Stimulated activated CD8-positive, alpha-beta memory T cell treated with anti-CD3 and anti-CD28 coated beads, Interleukin-4, amount 100 ng/mL, for 48 hours (primary cell): ENCODE results near the gene SOS1.
"Not testable (repeated sequence)": the region's sequence is repeated elsewhere in the genome, so short reads cannot be mapped to it uniquely, and the experiment has no call there.

Experiments
- DNase-seq: peaks from one replicate; pipeline ENCODE4 v3.0.0-alpha.2; 2020

Gene SOS1

GRCh38 chr2:39138187-39138836 lies 17.5 kb upstream of the SOS1 start:
- not testable (repeated sequence) for DNase-seq

GRCh38 chr2:39136799-39137198 lies 15.9 kb upstream of the SOS1 start:
- no peak for DNase-seq

DNA sequence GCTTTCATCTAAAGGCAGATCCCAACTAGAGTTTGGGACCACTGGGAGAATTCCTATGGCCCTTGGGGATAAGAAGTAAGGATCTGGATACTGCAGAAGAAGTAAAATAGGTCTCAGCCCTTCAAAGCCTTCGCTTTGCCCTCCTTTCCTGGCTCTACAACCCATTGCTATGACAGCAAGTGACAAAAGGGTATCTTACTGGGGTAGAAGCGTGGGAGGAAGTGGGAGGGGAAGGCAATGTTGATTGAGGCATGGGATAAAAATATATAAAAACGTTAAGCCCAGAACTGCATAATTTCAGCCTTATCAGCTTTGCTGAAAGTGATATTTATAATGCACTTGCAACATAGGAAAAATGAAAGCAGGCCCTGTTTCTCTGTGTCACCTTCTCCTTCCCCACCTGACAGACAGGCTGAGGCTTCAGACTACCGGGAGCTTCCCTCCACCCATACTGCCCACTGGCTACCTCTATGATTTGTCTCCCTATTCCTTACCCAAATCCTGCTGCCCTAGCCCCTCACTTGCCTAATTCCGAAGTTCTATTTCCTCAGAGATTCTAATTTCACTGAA lies 14.9 kb upstream of the SOS1 start:
- no peak for DNase-seq

DNA sequence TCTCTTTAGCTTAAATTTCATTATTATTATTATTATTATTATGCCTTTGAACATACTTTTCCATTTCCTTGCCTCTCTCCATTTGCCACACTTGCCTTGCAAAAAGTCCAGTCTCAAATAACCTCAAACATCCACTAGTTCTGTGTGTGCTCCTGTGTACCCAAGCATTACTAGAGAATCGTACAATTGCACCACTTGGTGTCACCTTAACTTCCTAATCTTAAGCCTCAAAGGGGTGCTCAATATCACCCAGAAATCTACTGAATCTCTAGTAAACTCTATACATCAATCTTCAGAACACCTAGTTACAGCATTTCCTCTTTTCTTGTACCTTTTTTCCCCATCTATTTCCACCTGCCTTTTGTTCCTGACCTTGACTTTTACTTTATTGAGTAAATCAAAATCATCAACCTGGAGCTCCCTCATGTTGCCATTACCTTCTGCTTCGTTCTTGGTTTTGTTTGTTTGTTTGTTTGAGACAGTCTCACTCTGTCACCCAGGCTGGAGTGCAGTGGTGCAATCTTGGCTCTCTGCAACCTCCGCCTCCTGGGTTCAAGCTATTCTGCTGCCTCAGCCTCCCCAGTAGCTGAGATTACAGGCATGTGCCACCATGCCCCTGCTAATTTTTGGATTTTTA lies 12.5 kb upstream of the SOS1 start:
- DNase-seq: no peak

GRCh38 chr2:39128919-39129391 lies 8.1 kb upstream of the SOS1 start:
- peak; percentile 72 for DNase-seq

DNA sequence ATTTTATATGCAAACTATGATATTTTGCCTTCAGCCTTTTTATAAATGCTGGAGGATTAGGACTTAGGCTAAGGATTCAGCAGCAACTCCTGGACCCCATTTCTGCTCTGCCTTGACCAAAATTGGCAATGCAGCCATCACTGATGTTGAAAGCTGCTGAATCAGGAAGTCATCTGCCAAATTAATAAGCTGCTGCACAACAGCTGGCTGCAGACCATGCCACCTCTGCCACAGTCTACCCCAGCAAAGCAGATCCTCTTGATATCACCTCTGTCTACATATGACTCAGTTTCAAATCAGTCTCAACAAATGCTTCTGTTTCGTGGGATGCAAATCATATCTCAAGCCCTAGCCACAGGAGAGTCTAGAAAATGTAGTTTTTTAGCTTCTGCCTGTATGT lies 7.1 kb upstream of the SOS1 start:
- DNase-seq: peak; percentile 63

DNA sequence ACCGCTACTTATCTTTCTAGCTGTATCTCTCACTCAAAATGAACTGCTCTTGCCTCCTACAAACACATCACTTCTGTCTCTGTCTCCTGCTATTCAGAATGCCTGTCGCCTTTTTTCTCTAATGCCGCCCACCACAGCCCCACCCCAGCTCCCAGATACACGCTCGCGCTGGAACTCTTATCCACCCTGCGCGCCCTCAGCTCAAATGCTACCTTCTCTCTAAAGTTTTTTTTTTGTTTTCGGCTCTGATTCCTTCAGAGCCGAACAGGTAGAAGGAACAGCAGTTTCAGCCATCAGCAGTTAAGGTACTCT lies 3.9 kb upstream of the SOS1 start:
- DNase-seq: no peak

GRCh38 chr2:39124000-39124745 lies 3.3 kb upstream of the SOS1 start:
- peak; percentile 96 for DNase-seq

GRCh38 chr2:39123436-39123999 lies 2.7 kb upstream of the SOS1 start:
- no peak for DNase-seq

- no peak for DNase-seq
Observed at GRCh38 chr2:39121523-39122063, 742 bp upstream of the SOS1 start.

DNA sequence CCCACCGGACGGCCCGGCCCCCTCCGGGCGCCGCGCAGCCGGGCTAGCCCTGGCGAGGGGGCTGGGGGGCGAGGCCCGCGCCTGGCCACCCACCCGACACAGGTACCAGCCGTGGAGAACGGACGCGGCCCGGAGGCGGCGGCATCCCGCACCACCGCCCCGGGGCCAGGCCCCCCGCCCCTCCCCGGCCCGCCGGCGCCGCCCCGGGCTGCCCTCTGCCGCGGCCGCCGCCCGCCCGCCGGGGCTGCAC lies 405 bp downstream of the SOS1 start:
- DNase-seq: no peak

DNA sequence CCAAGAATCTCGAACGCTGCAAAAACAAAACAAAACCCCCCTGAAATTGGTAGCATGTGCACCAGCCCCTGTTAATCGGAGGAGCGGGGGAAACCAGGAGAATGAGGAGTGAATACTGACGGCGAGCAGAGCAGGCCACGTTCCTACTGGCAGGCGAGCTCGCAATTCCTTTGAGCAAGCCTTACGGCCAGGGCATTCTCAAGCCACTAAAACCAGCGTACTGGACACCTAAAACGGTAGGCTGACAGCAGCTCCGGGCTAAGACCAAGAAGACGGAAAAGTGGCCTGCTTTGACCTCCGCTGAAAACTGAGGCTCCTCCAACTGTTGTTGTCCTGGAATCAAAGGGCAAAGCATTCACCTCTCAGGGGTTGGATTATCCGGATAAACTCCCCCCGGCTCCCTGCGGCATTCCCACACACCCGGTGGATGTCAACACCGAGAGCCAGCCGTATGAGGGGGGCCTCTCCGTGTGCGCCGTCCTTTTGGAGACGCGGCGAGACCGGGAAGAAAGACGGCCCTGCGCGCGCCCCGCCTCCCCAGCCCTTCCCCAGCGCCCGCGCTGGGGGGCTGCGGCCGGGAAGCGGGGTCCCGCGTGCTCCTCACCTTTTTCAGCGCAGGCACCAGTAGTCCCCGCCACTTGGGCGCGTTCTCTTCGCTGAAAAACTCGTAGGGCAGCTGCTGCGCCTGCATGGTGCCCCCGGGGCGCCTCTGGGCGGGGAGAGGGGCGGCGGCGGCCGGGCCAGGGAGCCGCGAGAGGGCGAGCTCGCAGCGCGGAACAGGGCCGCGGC lies 925 bp downstream of the SOS1 start:
- peak; percentile 73 for DNase-seq

- no peak for DNase-seq
Observed at GRCh38 chr2:39118786-39119499, 1.9 kb downstream of the SOS1 start.

- no peak for DNase-seq
Observed at GRCh38 chr2:39115556-39115955, 5.3 kb downstream of the SOS1 start.

DNA sequence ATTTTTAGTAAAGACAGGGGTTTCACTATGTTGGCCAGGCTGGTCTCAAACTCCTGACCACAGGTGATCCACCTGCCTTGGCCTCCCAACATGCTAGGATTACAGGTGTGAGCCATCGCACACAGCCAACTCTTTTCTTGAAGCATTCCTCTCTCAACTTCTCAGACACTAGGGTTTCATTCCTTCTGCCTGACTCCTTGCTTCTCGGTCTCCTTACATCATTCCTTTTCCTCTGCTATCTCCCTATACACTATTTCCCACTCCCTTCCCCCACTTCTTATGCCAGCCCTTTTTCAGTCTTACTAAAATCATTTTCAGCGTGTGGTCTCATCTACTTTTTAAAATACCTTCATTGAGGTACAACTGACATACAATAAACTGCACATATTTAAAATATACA lies 6.1 kb downstream of the SOS1 start:
- no peak for DNase-seq

DNA sequence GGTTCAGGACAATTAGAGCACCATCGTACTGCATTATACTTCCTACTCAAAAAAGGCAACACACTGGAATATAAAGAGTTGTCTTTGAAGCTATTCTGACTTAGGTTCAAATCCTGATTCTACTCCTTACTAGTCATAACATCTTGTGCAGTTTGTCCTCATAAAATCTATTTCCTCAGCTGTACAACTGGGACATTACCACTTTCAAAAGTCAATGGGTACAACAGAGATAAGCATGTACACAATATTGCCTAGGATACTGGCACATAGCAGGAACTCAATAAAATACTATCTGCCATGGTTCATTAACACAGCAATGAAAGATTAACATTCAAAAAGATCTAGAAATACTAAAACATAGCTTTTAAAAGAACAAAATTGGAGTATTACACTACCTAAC lies 11.3 kb downstream of the SOS1 start:
- no peak for DNase-seq

GRCh38 chr2:39108377-39108776 lies 12.5 kb downstream of the SOS1 start:
- no peak for DNase-seq

- no peak for DNase-seq
Observed at GRCh38 chr2:39107724-39108273, 13.1 kb downstream of the SOS1 start.

DNA sequence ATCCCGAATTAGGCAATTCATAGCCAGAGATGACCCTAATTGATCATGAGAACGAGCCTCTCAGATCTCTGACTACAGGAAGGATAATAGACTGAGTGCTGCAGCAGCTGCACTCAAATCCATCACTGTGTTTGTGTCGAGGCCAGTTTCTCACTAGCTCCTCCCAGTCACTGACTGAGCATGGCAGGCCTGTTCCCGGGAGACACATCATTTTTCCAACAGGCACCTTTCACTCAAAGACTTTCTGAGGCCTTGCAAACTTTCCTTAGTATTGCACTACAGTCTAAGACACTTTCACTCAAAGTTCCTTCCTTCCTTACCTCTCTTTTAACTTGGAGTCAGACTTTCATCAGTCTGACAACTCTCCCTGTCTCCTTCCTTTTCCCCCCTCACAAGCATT lies 13.7 kb downstream of the SOS1 start:
- DNase-seq: no peak

DNA sequence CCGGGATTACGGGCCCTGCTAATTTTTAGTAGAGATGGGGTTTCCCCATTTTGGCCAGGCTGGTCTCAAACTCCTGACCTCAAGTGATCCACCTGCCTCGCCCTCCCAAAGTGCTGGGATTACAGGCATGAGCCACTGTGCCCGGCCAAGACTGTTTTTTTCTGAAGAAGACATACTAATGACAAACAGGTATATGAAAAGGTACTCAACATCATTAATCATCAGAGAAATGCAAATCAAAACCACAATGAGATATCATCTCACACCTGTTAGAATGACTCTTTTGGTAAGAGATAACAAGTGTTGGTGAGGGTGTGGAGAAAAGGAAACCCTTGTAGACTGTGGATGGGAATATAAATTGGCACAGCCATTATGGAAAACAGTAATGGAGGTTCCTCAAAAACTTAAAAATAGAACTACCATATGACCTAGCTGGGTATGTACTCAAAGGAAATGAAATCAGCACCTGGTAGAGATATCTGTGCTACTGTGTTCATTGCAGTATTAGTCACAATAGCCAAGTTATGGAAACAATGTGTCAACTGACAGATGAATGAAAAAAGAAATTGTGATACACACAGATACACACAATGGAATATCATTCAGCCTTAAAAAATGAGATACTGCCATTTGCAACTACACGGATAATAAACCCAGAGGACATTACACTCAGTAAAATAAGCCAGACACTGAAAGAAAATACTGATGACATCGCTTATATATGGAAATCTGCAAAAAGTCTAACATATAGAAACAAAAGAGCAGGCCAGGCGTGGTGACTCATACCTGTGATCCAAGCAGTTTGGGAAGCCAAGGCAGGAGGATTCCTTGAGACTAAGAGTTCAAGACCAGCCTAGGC lies 20.8 kb downstream of the SOS1 start:
- no peak for DNase-seq
